ENCODE data around the gene CACNA1H.

CACNA1H gene

DNA sequence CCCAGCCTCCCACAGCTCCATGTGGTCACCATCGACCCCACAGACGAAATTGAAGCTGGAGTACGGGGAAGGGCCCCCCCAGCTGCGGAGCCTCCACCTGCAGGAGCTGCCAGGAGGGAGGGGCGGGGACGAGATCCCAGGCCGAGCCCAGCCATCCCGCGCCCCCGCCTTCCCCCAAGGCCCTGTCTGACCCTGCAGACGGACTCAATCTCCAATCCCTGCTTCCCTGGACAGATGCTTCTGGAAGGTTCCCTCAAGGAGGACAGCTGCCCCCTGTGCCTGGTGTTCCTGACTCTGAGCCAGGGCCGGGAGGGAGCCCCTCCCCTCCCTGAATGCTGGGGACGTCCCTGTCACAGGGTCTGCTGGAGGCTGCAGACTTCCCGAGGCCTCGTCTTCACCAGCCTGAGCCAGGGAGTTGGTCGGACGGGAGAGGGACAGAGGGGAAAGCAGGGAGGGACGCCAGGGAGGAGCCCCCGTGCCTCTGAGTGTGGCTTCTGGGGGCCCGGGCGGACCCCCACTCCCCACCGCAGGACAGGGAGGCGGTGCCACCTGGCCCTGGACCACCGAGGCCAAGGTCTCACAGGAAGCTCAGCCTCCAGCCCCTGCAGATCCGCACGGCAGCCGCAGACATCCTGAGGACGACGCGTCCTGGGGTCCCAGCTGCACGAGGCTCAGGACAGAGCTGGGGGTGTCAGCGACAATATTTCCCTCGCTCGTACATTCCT, 35.6 kb upstream of the CACNA1H start:
- Histone ChIP-seq H4K91ac (ENCODE audit: low read length) (no peak overlapping the region), H3K4me2 (ENCODE audit: low read length, poor library complexity, severe bottlenecking) (no peak overlapping the region), H3K4me1 (ENCODE audit: control insufficient read depth, insufficient read depth, low read depth, low read length) (no peaks in the 10 kb centered on the region), H3K4me3 (ENCODE audit: insufficient read depth in 1 of 2, low read depth in 1 of 2, low read length in 2 of 2) (no peak overlapping the region), H3K79me1 (replicated peaks; ENCODE audit: low read length, poor library complexity, severe bottlenecking) (no peaks in the 10 kb centered on the region), H3K27me3 (ENCODE audit: control insufficient read depth in 1 of 2, insufficient read depth in 1 of 2, low read length in 2 of 2) (peaks cover 14 to 59% of the 10 kb centered on the region in 2 experiments), H2BK120ac (ENCODE audit: low read depth, low read length) (no peak overlapping the region), H3K14ac (ENCODE audit: low read length in 2 of 2) (no peak overlapping the region), H2BK12ac (ENCODE audit: low read length in 2 of 2) (no peak overlapping the region), H2BK15ac (ENCODE audit: low read depth, poor library complexity, severe bottlenecking) (no peak overlapping the region), H3K27ac (ENCODE audit: low read length, poor library complexity, severe bottlenecking) (no peak overlapping the region), H3K18ac (ENCODE audit: low read depth in 1 of 2, low read length in 2 of 2) (no peak overlapping the region), H4K8ac (ENCODE audit: low read length) (no peak overlapping the region), H3K9ac (ENCODE audit: low read length) (no peak overlapping the region), H3K4ac (ENCODE audit: low read depth in 1 of 2, low read length in 2 of 2) (no peak overlapping the region), H3K36me3 (ENCODE audit: control insufficient read depth in 1 of 2, insufficient read depth in 2 of 2, low read depth in 1 of 2, low read length in 2 of 2) (no peaks in the 10 kb centered on the region), H2BK5ac (ENCODE audit: low read depth, low read length, poor library complexity, severe bottlenecking) (no peak overlapping the region), H2AK5ac (ENCODE audit: low read length, severe bottlenecking) (no peak overlapping the region), H2AFZ (ENCODE audit: low read depth, low read length) (no peak overlapping the region), H3K9me3 (ENCODE audit: control insufficient read depth, low read length) (no peaks in the 10 kb centered on the region), H3K23ac (ENCODE audit: low read length in 2 of 2) (no peak overlapping the region)
- DNase-seq: no peak
- 80% methylated on average over 32 of the region's 34 CpGs for WGBS

GRCh38 chr16:1117926-1118325, 35.0 kb upstream of the CACNA1H start:
- H3K4me3 ChIP-seq (ENCODE audit: insufficient read depth in 1 of 2, low read depth in 1 of 2, low read length in 2 of 2): no peak overlapping the region
- H3K4me2 ChIP-seq (ENCODE audit: low read length, poor library complexity, severe bottlenecking): no peak overlapping the region
- WGBS: 89% methylated on average over 17 of the region's 19 CpGs

DNA sequence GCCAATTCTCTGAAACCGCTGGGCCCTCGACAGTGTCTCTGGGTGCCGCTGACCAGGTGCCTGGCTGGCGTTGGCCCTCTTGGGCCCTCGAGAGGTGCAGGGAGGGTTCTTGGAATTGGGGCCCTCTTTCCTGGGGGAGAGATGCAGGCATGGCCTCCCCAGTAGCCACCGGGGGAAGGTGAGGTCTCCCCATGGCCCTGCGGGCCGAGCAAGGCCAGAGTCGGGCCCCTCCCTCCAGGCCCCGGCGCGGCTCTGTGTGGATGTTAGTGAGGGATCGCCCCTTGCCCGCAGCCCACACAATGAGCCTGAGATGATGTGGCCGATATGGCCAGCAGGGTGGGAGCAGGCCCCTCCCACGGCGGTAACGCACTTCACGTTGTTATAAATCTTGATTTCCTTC, 33.8 kb upstream of the CACNA1H start:
- Histone ChIP-seq H3K9ac (ENCODE audit: low read length) (no peak overlapping the region), H2BK120ac (ENCODE audit: low read depth, low read length) (no peak overlapping the region), H2BK15ac (ENCODE audit: low read depth, poor library complexity, severe bottlenecking) (no peak overlapping the region), H2BK12ac (ENCODE audit: low read length in 2 of 2) (no peak overlapping the region), H3K27me3 (ENCODE audit: control insufficient read depth in 1 of 2, insufficient read depth in 1 of 2, low read length in 2 of 2) (peaks cover 16 to 53% of the 10 kb centered on the region in 2 experiments), H3K27ac (ENCODE audit: low read length, poor library complexity, severe bottlenecking) (no peak overlapping the region), H3K4me2 (ENCODE audit: low read length, poor library complexity, severe bottlenecking) (no peak overlapping the region), H3K79me1 (replicated peaks; ENCODE audit: low read length, poor library complexity, severe bottlenecking) (no peaks in the 10 kb centered on the region), H2AFZ (ENCODE audit: low read depth, low read length) (no peak overlapping the region), H3K23ac (ENCODE audit: low read length in 2 of 2) (no peak overlapping the region), H4K91ac (ENCODE audit: low read length) (no peak overlapping the region), H3K4me1 (ENCODE audit: control insufficient read depth, insufficient read depth, low read depth, low read length) (no peaks in the 10 kb centered on the region), H3K18ac (ENCODE audit: low read depth in 1 of 2, low read length in 2 of 2) (no peak overlapping the region), H2AK5ac (ENCODE audit: low read length, severe bottlenecking) (no peak overlapping the region), H3K4me3 (ENCODE audit: insufficient read depth in 1 of 2, low read depth in 1 of 2, low read length in 2 of 2) (no peak overlapping the region), H3K4ac (ENCODE audit: low read depth in 1 of 2, low read length in 2 of 2) (no peak overlapping the region), H4K8ac (ENCODE audit: low read length) (no peak overlapping the region), H3K9me3 (ENCODE audit: control insufficient read depth, low read length) (no peaks in the 10 kb centered on the region), H3K36me3 (ENCODE audit: control insufficient read depth in 1 of 2, insufficient read depth in 2 of 2, low read depth in 1 of 2, low read length in 2 of 2) (peaks cover 0 to 2% of the 10 kb centered on the region in 2 experiments), H3K14ac (ENCODE audit: low read length in 2 of 2) (no peak overlapping the region), H2BK5ac (ENCODE audit: low read depth, low read length, poor library complexity, severe bottlenecking) (no peak overlapping the region)
- 84% methylated on average over 19 of the region's 19 CpGs for WGBS
- DNase-seq: no peak

More at GRCh38 chr16:1117926-1118325, 35.0 kb upstream of the CACNA1H start:
- Histone ChIP-seq H3K27me3 (ENCODE audit: control insufficient read depth in 1 of 2, insufficient read depth in 1 of 2, low read length in 2 of 2) (peaks cover 16 to 55% of the 10 kb centered on the region in 2 experiments), H3K9me3 (ENCODE audit: control insufficient read depth, low read length) (no peaks in the 10 kb centered on the region), H4K91ac (ENCODE audit: low read length) (no peak overlapping the region), H4K8ac (ENCODE audit: low read length) (no peak overlapping the region), H3K27ac (ENCODE audit: low read length, poor library complexity, severe bottlenecking) (no peak overlapping the region), H3K14ac (ENCODE audit: low read length in 2 of 2) (no peak overlapping the region), H3K23ac (ENCODE audit: low read length in 2 of 2) (no peak overlapping the region), H3K18ac (ENCODE audit: low read depth in 1 of 2, low read length in 2 of 2) (no peak overlapping the region), H2BK12ac (ENCODE audit: low read length in 2 of 2) (no peak overlapping the region), H3K79me1 (replicated peaks; ENCODE audit: low read length, poor library complexity, severe bottlenecking) (no peaks in the 10 kb centered on the region), H3K4ac (ENCODE audit: low read depth in 1 of 2, low read length in 2 of 2) (no peak overlapping the region), H3K36me3 (ENCODE audit: control insufficient read depth in 1 of 2, insufficient read depth in 2 of 2, low read depth in 1 of 2, low read length in 2 of 2) (no peaks in the 10 kb centered on the region), H2BK15ac (ENCODE audit: low read depth, poor library complexity, severe bottlenecking) (no peak overlapping the region), H2AFZ (ENCODE audit: low read depth, low read length) (no peak overlapping the region), H2BK120ac (ENCODE audit: low read depth, low read length) (no peak overlapping the region), H2BK5ac (ENCODE audit: low read depth, low read length, poor library complexity, severe bottlenecking) (no peak overlapping the region), H3K4me1 (ENCODE audit: control insufficient read depth, insufficient read depth, low read depth, low read length) (no peaks in the 10 kb centered on the region), H3K9ac (ENCODE audit: low read length) (no peak overlapping the region), H2AK5ac (ENCODE audit: low read length, severe bottlenecking) (no peak overlapping the region)
- no peak for DNase-seq

- WGBS: 83% methylated on average over 35 of the region's 35 CpGs
- Histone ChIP-seq H3K36me3 (ENCODE audit: control insufficient read depth in 1 of 2, insufficient read depth in 2 of 2, low read depth in 1 of 2, low read length in 2 of 2) (peaks cover 0 to 2% of the 10 kb centered on the region in 2 experiments), H2BK12ac (ENCODE audit: low read length in 2 of 2) (no peak overlapping the region), H3K4me2 (ENCODE audit: low read length, poor library complexity, severe bottlenecking) (no peak overlapping the region), H2BK120ac (ENCODE audit: low read depth, low read length) (no peak overlapping the region), H3K79me1 (replicated peaks; ENCODE audit: low read length, poor library complexity, severe bottlenecking) (no peaks in the 10 kb centered on the region), H3K27ac (ENCODE audit: low read length, poor library complexity, severe bottlenecking) (no peak overlapping the region), H4K8ac (ENCODE audit: low read length) (no peak overlapping the region), H3K14ac (ENCODE audit: low read length in 2 of 2) (no peak overlapping the region), H4K91ac (ENCODE audit: low read length) (no peak overlapping the region), H3K9ac (ENCODE audit: low read length) (no peak overlapping the region), H3K27me3 (ENCODE audit: control insufficient read depth in 1 of 2, insufficient read depth in 1 of 2, low read length in 2 of 2) (peaks cover 16 to 48% of the 10 kb centered on the region in 2 experiments), H3K4me3 (ENCODE audit: insufficient read depth in 1 of 2, low read depth in 1 of 2, low read length in 2 of 2) (no peak overlapping the region), H2AFZ (ENCODE audit: low read depth, low read length) (no peak overlapping the region), H2BK15ac (ENCODE audit: low read depth, poor library complexity, severe bottlenecking) (no peak overlapping the region), H3K9me3 (ENCODE audit: control insufficient read depth, low read length) (no peaks in the 10 kb centered on the region), H3K23ac (ENCODE audit: low read length in 2 of 2) (no peak overlapping the region), H2AK5ac (ENCODE audit: low read length, severe bottlenecking) (no peak overlapping the region), H2BK5ac (ENCODE audit: low read depth, low read length, poor library complexity, severe bottlenecking) (no peak overlapping the region), H3K18ac (ENCODE audit: low read depth in 1 of 2, low read length in 2 of 2) (no peak overlapping the region), H3K4me1 (ENCODE audit: control insufficient read depth, insufficient read depth, low read depth, low read length) (no peaks in the 10 kb centered on the region), H3K4ac (ENCODE audit: low read depth in 1 of 2, low read length in 2 of 2) (no peak overlapping the region)
- DNase-seq: no peak
Measured at GRCh38 chr16:1119766-1120576, 32.9 kb upstream of the CACNA1H start.
